AG04449 (cell line): ENCODE measurements around the gene ETV6.

Experiments
- CTCF ChIA-PET: fragments of 350-600 bp; formaldehyde crosslinking; extraction: SDS; loops from one replicate; lab custom pipeline; 2021; ENCODE audit warnings: antibody characterized with exemption; lab: Yijun Ruan, JAX
- POLR2A ChIA-PET: fragments of 400-600, 350-600 bp; formaldehyde crosslinking; extraction: SDS; loops from one replicate; lab custom pipeline; 2020; ENCODE audit warnings: antibody characterized with exemption, inconsistent platforms; lab: Yijun Ruan, JAX
- DNase-seq: peaks from one replicate; pipeline ENCODE4 v3.0.0-alpha.2; 2010; ENCODE audit warnings: low read depth, low spot score
- H3K4me3 ChIP-seq: 2 replicates; pipeline ENCODE4 v1.5.1; 2011; ENCODE audit warnings: low read depth, mild to moderate bottlenecking, control low read depth, low read length
- CTCF ChIP-seq: IDR thresholded peaks from one replicate; pipeline ENCODE4 v1.5.1; 2011; ENCODE audit warnings: mild to moderate bottlenecking, moderate library complexity, low read length, control low read depth, inconsistent platforms; ENCODE audit not compliant: insufficient read depth; ENCODE audit errors: missing control alignments

ETV6 gene

GRCh38 chr12:11854011-11854499 is 204.6 kb downstream of the ETV6 start:
- no peak overlapping the region for H3K4me3 ChIP-seq
- DNase-seq = no peak
- ChIA-PET POLR2A (no interaction called here), CTCF (no interaction called here)
- TF ChIP-seq CTCF = no peak

GRCh38 chr12:11855983-11856374 is 206.5 kb downstream of the ETV6 start:
- DNase-seq = no peak
- ChIA-PET POLR2A (interaction anchor here (0.7 kb wide), 1 partner anchor 207 kb away, joined by 4 read pairs; no protein-coding TSS in a partner anchor), CTCF (interaction anchor here (0.8 to 1.3 kb wide), 4 partner anchors 177 to 276 kb away, joined by 3 to 6 read pairs (median 4); no protein-coding TSS in a partner anchor)
- no peak for TF ChIP-seq CTCF
- no peak overlapping the region for H3K4me3 ChIP-seq

- no peak overlapping the region for H3K4me3 ChIP-seq
- CTCF ChIA-PET = interaction anchor here (1.3 kb wide), 1 partner anchor 277 kb away, joined by 6 read pairs; no protein-coding TSS in a partner anchor
- DNase-seq = no peak
- TF ChIP-seq CTCF = no peak
- POLR2A ChIA-PET = no interaction called here
Observed at GRCh38 chr12:11856971-11857370, 207.5 kb downstream of the ETV6 start.

GRCh38 chr12:11859705-11860425 is 210.4 kb downstream of the ETV6 start:
- TF ChIP-seq CTCF = no peak
- H3K4me3 ChIP-seq = no peak overlapping the region
- POLR2A ChIA-PET = no interaction called here
- DNase-seq = no peak
- CTCF ChIA-PET = no interaction called here

- no peak for DNase-seq
- H3K4me3 ChIP-seq = no peak overlapping the region
- POLR2A ChIA-PET = interaction anchor here (0.7 kb wide), 1 partner anchor 246 kb away, joined by 3 read pairs; no protein-coding TSS in a partner anchor
- TF ChIP-seq CTCF = no peak
- CTCF ChIA-PET = no interaction called here
Observed at GRCh38 chr12:11861155-11861863, 211.8 kb downstream of the ETV6 start.
